HG02642 (cell line): Measurements from ENCODE around the gene MSH2.
A peak's percentile ranks its signal among the peaks of the same experiment; 100 is the strongest.

Experiments
- ATAC-seq: cut with Tn5 transposase; IDR thresholded peaks from one replicate; pipeline ENCODE4 v1.9.1; 2021; ENCODE audit warnings: mild to moderate bottlenecking; ENCODE audit not compliant: unreplicated experiment, poor library complexity

The MSH2 gene

DNA sequence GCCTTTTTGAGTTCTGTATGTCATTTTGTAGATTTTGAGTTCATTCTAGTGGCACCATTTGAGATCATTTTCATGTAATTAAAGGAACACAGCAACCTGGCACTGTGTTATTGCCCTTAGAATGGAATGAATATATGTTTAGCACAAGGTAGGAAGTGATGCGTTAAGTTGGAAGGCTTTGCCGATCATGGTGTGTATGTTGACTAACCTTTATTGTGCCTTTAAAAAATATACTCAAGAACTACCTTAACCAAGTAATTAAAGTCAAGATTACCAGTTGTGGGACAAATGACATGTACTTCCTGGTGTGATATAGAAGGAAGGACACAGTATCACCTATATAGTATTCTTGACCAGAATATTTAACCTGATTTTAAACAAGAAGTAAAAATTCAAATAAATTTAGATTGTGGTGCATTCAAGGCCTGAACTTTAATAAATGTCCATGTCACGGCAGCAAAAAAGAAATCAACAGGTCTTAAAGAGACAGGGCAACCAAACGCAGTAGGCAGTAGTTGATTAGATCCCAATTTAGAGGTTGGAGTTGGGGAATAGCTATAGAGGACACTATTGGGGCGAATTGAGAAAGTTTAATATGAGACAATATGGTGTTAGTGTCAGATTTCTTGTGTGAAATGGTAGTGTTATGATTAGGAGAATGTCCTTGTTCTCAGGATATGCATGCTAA lies 68.6 kb downstream of the MSH2 start:
- no peak for ATAC-seq

DNA sequence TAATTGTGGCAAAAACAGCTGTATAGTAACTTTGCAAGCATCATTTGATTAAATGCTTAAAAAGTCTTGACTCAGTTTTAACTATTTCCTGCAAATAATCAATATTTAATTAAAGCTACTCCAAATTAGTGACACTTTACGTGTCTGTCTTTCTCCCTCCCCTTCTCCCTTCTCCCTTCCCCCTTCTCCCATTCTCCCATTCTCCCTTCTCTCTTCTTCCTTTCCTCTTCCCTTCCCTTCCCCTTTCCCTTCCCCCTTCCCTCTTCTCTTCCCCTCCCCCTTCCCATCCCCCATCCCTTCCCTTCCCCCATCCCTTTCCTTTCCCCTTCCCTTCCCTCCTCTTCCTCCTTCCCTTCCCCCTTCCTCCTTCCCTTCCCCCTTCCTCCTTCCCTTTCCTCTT lies 76.9 kb downstream of the MSH2 start:
- ATAC-seq: no peak

DNA sequence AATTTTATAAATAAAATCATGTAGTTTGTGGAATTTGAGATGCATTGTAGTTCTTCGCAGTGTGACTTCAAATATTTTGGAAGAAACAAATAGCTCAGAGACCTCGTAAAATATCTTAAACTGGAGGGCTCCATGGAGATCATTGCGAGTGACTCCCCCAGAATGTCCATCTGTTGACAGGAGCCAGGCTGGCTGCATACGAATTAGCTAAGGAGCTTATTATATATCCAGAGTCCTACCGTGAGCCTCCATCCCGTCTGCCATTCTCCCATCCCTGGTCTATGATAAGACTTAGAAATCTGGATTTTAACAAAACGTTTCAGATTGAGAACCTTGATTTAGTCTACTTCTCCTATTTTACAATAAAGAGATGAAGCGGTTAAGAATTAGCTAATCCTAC lies 80.2 kb downstream of the MSH2 start:
- ATAC-seq: no peak

DNA sequence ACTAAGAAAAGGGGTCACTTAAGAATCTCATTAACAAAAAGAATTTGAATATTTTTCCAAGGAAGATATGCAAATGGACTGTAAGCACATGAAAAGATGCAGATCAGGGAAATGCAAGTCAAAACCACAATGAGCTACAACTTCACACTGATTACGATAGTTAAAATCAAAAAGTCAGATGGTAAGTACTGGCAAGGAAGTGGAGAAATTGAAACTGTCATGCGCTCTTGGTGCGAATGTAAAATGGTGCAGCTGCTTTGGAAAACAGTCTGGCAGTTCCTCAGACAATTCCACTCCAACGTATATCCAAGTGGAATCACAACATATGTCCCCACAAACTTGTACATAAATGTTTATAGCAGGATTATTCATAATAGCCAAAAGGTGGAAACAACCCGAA lies 81.4 kb downstream of the MSH2 start:
- no peak for ATAC-seq

DNA sequence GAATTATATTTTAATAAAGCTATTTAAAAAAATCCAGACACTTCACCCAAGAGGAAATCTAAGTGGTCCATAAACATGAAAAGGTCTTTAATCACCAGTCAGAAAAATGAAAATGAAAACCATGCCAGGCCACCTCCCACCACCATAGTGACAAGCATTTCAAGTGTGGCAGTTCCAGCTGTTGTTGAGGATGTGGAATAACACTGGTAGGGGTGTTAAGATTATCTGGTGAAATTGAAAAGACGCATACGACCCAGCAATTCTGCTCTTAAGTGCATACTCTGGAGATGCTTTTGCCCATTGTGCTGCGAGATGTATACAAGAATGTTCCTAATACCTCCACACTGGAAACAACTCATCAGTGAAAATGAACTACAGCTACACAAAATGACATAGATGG lies 82.2 kb downstream of the MSH2 start:
- no peak for ATAC-seq

DNA sequence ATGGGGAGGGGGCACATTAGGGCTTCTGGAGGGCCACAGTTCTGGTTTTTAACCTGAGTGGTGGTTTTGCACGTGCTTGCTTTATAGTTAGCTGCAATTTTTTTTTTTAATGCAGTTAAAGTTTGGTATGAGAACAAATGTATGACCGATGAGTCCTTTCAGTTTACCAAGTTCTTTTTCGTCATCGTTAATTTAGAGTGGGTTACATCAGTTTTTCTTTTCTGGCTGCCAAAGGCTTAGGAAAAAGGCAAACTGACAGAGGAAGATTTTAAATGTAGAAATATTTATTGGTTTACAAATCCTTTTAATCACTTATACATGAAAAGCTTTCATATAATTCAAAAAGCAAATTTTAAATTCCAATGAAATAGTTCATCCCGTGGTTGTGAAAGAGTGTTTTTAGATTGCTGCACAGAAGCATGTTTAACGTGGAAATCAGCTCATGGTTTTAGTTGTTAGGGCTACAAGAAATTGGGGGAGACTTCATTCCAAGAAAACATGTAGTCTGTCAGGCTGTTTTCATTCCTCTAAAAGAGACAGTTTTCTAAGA lies 82.9 kb downstream of the MSH2 start:
- ATAC-seq: no peak

DNA sequence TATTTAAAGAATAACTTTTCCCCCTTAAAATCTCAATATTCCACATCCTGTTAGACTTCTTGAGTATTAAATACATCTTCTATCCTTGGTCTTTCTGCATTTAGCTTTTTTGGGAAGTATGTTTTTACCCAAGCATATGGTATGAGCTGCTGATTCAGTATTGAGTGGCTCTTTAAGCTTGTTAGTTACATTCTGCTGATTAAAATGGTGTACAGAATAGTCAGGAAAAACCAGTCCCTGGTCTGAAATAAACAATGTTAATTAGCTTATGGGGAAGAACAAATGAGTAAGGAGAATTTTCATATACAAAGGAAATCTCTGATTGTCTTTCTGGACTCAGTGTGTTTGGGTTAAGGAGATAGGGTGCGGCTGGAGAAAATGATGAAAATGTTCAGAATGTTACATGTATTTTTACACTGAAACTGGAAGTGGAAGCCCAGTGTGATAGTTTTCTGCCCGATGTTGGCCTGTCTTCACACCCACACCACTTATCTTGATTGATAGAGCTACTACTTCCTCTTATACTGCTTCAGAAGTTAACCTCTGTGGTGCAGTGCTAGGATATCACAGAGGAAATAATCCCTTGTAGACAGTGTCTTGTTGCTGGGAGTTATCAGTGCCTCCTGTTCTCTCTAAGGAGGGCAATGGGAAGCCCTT lies 84.0 kb downstream of the MSH2 start:
- ATAC-seq: peak; percentile 75

DNA sequence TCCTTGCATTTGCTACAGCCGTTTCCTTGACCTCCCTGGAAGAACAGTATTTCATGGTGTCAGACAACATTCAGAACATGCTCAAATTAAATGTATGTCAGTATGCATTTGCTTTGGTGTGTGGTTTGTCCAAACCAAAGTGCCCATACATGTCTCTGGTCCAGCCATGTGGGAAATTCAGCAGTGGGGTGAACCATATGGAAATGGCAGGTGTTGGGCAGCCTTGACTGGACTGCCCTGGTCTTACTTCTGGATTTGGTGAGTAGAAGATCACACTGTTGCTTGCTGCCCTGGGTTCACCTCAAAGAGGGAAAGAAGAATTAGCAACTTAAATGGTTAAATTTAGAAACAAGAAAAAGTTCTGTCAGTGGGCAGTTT lies 84.5 kb downstream of the MSH2 start:
- ATAC-seq: no peak

DNA sequence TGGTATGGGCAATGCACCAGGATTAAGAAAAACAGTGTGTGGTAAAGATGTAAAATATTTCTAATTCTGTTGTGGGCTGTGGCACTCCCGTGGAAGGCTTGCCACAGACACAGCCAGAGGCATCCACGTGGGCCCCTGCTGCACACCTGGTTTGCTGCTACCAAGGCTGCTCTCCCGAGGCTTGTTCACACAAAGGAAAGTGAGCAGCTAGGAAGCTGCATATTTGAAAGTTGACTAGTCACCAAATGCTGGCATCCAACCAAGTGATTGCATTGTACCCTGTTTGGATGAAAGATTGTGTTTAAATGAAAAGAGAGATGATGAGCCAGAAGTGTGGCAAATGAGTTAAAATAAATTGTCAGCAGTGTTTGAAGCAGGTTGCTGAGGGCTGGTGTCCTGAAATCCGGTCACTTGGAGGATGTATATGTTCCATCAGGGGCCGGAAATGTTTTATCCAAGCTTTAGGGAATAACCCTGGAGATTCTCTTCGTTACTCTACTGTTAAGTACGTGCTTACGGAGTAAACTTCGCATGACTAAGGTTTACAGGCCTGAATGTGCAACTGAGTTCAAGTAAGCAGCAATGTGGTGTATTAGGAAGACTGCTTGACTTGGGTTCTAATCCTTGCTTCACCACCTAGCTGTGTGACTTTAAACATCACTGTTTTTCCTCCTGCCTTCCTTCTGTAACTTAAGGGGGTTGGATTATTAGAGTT lies 86.1 kb downstream of the MSH2 start:
- ATAC-seq: no peak

DNA sequence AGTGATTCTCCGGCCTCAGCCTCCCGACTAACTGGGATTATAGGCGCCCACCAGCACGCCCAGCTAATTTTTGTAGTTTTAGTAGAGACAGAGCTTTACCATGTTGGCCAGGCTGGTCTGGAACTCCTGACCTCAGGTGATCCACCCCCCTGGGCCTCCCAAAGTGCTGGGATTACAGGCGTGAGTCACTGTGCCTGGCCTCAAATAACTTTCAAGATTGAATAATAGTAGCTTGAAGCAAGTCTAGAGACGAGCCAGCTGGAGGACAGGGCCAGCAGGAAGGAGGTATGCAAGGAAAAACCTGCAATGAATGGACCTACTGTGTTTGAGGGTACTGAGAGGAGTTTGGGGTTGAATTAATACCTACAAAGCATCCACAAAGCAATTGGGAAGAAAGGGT lies 87.5 kb downstream of the MSH2 start:
- ATAC-seq: no peak

DNA sequence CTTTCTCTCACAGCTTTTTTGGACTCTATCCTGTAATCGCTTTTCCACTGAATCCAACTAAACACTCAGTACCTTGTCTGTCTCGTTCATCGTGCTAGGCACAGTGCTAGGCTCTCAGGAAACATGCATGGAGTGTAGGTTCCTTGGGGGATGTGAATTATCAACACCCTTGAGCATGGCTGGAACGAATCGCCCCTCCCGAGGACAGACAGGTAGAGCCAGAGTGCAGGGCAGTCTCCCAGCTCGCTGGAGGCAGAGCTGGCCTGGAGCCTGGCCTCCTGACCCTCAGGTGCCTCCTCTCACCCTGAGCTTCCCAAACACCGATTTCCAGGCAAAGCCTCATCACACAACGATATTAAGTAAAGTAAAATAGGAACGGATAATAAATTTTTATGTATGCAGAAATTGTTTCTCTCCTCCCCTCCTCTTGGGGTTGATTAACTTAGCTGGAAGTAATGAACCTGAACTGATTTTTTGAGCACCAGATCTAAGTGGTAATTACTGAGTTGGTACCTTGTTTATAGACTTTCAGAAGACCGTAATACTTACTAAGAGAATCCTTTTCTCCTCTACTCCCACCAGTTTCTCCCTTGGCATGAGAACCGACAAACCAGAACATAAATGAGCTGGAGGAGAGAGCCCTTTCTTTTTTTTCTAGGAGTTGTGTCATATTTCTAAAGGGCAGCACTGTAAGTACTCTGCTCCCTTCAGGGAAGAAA lies 90.5 kb downstream of the MSH2 start:
- ATAC-seq: no peak

DNA sequence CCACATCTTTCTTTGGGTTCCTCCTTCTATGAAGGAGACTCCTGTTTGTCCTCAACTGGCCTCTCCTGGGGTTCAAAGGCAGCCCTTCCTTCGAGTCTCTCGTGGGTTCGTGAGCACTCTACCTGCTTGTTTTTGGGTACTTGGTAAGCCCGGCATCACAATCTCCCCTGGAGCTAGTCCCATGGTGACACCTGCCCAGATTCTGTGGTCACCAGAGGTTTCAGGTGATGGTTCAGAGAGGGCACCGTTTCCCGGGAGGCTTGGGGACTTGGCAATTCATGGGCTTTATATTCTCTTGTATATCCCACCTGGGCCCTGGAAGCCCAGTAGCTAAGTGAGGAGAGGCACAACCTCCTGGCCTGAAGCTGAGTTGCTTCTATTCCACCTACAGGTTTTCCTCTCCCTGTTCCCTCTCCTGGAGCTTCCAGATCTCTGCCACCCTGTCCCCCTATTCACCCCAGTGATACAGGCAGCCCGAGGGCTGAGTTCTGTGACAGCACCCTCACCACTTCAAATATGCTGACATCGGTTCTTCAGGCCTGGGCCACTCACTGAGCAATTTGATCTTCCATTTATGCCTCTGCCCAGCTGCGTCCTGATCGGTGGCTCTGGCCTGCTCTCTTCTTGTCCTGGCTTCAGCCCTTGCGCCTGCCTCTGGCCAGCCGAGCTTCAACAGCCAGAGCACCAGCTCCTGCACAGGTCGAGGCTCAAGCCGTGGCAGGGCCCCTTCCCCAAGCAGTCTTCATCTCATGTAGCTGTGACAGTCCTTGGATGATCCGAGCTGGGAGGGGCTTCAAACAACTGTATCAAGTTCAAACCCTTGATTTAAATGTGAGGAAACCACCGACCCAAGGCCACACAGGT lies 91.5 kb downstream of the MSH2 start:
- ATAC-seq: no peak

DNA sequence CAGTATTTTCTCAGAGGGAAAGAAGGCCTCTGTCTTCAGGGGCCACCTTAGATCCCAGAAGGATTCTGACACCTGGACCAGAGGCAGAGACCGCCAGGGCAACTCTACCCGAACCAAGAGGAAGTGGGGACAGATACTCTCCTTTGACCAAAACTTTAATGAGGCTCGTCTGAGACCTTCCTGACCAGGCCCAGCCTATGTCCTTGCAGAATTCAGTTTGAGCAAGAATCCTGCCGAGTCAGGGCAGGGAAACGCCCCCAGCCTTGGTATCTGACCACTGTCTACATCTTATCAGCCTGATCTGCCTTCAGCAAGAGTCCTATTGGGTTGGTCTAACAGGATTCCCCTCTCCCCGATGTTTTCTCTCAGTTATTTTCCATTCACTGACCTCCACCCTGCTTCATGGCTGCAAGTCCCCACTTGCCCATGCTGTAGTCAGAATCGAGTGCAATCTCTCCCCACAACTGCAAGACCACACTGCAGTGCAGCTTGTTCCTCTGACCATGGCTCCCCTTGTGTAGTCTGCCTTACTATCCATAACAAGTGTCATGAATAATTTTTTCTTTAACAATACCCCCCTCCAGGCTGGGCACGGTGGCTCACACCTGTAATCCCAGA lies 95.0 kb downstream of the MSH2 start:
- ATAC-seq: no peak

DNA sequence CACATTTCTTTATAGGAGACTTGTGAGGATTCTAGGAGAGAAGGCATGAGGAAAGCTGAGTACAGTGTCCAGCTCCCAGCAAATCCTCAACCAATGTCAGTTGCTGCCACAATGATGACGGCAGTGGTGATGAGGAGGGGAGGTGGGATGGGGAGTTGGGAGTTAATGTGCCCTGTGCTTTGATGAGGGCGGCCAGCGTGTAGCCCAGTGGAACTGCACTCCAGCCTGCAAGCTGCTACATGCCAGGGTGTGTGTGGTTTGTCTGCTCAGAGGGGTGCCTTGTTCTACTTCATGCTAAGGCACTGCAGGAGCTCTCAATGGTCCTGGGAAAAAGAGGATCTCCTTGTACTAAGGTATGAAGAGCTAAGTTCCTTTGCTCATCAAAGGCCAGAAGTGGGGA lies 96.1 kb downstream of the MSH2 start:
- ATAC-seq: no peak

DNA sequence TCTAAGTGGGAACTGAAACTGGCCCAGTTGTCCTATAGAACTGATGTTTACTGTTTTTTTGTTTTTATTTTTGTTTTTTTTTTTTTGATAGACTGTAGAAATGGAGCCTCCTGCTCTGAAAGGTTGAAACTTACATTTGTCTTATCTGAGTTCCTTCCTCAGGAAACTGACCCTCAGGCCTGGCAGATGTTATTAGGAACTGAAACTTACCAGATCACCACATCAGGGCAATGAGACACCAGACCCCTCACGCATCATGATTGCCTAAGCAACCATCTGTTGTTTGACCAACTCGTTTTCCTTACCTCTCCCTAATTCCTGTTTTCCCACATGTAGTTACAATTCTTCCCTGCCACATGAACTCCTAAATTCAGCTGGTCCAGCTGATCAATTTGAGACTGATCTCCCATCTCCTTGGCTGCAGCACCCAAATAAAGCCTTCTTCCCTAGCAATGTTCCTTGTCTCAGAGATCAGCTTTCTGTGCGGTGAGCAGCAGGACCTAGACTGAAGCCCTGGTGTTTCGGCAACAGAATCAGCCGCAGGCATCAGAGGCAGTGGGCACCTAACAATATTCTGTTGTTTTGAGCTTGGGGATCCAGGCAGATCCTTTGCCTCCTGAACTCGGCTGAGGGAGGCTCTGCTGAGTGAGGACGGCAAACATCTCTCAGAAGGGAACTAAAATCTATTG lies 96.8 kb downstream of the MSH2 start:
- ATAC-seq: no peak

DNA sequence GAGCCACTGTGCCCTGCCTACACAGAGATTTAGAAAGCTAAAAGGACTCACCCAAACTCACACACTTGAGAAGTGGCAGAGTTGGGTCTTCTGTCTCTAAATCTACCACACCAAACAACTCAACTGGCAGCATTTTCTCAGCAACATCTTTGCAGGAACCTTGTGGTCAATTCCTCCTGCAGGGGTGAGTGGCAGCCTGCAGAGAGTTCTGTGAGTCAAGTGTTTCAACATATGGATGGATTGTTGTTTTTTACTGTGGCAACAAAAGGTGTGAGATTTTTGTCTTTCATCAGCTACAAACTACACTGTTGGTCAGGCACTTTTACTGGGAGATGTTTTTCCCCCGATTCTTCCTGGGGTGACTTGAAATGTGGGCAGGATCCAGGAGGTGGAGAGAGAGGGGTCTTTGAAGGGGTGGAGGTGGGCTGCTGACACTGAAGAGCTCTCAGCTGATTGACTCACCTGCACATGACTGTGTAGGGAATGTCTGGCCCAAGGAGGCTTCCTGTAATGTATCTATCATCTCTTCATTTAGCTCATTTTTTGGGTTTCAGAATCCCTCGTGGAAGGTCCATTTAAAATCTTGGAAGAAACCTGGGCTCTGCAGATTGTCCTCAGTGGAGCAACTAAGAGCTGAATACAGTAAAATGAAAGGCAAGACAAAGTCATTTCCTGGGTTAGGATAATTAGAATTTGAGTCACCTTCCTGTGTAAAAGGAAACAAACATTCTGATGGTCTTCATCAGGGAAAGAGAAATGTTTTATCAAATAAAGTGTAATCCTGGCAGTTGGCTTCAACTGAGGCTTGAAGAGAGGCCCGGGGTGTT lies 98.6 kb downstream of the MSH2 start:
- ATAC-seq: no peak

DNA sequence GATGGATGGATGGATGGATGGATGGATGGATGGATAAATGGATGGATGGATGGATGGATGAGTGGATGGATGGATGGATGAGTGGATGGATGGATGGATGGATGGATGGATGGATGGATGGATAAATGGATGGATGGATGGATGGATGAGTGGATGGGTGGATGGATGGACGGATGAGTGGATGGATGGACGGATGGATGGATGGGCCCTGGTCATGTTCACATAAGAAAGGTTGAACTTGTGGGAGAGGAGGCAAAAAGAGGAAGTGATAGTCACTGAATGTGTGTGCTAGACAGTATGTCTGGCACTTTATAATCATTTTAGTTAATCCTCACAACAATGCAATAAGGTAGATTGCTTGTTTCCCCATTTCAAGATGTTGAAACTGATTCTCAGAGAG lies 99.5 kb downstream of the MSH2 start:
- ATAC-seq: peak; percentile 67

DNA sequence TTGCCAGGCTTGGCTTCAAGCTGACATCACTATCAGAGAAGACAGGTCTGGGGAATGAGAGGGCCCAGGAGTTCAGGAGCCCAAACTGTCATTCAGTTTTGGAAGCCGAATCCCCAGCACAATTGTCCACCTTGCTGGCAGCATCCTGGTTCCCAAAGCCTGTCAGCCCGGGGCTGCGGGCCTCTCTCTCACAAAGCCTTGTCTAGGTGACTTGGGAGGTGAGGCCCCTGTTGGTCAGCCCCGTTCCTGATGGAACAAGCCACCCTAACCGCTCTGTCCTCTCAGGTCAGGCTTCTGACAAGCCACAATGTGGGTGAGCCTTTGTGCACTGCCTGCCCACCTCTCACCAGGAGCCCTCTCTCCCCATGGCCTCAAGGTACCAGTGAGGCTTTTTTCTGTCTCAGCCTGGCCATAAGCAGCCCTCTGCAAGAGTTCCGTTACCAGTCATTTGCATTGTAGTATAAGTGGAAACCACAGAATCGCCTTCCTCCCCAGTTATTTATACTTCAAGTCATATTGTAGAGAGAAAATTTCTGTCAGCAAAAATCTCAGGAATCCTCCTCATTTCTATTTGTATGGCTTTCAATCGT lies 100.6 kb downstream of the MSH2 start:
- ATAC-seq: peak; percentile 72
